Stimulated activated CD8-positive, alpha-beta memory T cell treated with anti-CD3 and anti-CD28 coated beads, Interleukin-4, amount 100 ng/mL, for 4 hours (primary cell): ENCODE results near the gene CANT1.

ENCODE experiments used
- DNase-seq, 2 donors: peaks; one replicate each; pipeline ENCODE4 v3.0.0-alpha.2; 2020; ENCODE audit warnings: low read depth in 2 of 2, low spot score in 1 of 2

CANT1 gene

GRCh38 chr17:79010304-79010646 is 711 bp upstream of the CANT1 start:
- DNase-seq = no peak

DNA sequence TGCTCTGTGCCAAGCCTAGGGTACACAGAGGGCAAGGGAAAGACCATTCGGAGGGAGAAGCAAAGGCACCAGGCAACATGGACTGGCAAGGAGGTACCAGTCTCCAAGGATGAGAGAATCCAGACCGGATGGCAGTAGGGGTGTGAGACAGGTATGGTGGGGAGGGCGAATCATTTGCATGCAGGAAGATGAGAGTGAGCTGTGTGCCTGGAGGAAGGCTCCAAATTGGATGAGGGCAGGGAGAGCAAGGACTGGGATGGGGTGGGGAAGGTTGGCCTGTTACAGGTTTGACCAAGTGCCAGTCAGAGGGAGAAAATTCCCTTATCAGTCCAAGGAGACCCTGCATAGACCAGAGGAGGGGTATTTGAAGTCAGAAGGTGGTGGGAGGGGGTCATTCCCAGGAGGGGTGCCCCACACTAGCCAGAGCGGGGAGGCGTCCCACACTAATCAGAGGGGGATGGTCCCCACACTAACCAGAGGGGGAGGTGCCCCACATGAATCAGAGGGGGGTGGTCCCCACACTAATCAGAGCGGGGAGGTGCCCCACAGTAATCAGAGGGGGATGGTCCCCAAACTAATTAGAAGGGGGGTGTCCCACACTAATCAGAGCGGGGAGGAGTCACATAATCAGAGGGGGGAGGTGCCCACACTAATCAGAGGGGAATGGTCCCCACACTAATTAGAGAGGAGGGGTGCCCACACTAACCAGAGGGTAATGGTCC is 737 bp downstream of the CANT1 start:
- DNase-seq = no peak

DNA sequence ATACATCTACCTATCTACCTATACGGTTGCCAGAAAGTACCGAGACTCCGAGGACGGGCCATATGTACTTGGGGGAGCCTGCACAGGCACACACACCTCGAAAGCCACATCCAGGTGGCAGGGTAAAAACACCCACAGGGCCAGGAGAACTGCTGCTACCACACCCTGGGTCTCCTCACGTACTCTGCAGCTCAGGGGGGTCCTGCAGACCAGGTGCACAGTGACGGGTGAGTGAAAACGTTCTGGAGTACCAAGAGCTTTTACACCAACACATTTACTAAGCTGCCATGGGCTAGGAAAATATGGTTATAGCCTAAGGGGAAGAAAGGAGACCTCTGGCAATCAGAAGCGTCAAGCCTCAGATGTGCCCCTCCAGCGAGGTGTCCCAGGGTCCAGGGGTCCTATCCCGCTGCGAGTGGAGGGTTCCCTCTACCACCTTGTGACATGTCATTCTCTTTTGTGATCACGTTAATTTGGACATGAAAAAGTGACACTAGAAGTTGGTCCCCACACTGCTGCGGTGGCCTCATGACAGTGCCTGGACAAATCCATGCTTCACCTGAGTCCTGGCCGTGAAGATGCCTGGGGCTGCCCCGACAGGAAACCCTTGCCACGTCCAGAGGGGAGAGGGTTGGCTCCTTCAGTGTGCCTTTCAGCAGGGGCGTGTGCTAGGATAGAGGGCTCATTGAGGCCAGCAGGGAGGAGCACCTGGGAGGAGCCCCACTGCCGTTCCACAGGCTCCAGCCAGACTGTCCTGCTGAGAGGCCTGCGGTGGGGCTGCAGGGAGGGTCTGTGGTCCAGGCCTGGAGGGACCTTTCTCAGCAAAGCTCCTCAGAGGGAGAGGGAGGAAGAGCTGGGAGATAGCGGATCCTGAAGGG is 1.8 kb downstream of the CANT1 start:
- DNase-seq = no peak

GRCh38 chr17:79006794-79007503 is 2.6 kb downstream of the CANT1 start:
- DNase-seq = no peak

- no peak for DNase-seq
Observed at GRCh38 chr17:79006046-79006445, 3.5 kb downstream of the CANT1 start.

DNA sequence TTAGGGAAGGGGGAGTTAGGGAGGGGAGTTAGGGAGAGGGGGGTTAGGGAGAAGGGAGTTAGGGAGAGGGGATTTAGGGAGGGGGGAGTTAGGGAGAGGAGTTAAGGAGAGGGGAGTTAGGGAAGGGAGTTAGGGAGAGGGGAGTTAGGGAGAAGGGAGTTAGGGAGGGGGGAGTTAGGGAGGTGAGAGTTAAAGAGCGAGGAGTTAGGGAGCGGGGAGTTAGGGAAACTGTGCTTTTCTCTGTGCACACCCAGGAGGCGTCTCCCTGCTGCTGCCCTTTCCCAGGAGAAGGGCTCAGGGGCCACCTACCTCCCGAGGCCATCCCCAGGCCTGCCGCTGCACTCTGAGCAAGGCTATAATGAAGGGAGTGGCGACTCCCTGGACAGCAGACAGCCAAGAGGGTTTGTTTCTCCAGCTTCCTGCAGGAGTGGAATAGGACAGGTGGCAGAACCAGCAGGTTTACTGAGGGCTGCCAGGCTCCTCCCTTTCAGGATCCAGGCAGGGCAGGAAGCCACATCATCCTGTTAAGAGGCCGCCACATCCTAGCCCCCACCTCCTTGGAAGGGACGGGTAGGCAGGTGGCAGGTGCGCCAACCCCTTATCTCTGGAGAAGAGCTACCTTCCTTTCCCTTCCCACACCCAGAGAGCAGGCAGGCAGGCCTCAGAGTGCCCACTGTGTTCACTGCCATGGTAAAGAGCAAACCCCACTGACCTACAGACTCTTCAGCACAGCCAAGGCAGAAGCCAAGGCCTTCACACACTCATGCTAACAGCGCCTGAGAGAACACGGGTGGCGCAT is 4.3 kb downstream of the CANT1 start:
- no peak for DNase-seq

- DNase-seq = no peak
Observed at GRCh38 chr17:79003661-79004411, 5.7 kb downstream of the CANT1 start.

GRCh38 chr17:79002796-79003593 is 6.6 kb downstream of the CANT1 start:
- DNase-seq = no peak

GRCh38 chr17:79002291-79002690 is 7.3 kb downstream of the CANT1 start:
- no peak for DNase-seq

DNA sequence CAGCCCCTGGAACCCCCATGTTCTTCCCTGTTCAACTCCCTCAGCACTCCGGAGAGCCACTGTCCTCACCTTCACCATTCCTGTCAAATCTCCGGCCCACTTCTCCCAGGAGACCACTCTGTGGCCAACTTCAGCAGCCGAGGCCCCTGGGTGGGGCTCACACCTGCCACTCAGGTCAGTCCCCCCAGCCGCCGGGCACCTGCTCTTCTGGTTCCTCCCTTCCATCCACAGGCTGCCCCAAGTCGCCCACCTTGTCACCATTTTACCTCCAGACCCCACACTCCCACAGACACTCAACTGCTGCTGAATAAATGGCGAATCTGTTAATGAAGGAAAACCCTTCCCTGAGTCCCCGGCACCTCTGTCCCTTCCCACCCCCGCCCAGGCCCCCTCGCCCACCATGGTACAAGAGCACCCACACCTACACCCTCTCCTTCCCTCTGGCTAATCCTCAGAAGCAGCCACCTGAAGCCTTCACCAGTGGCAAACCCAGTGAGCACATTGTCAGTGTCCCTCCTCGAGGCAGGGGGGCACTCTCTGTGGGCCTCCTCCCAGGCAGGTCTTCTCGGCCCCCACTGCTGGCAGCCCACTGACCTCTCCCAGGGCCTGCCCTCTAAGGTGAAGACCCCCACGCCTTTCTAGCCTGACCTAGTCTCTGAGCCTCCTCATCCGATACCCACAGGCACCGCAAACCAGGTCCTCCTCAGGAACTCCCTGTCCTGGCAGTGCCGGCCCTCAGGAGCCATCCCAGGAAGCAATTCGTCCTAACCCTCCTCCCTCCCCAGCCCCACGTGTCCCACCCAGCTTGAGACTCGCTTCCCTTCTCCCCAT is 8.2 kb downstream of the CANT1 start:
- DNase-seq = no peak

GRCh38 chr17:79000396-79001189 is 9.0 kb downstream of the CANT1 start:
- DNase-seq = no peak

DNA sequence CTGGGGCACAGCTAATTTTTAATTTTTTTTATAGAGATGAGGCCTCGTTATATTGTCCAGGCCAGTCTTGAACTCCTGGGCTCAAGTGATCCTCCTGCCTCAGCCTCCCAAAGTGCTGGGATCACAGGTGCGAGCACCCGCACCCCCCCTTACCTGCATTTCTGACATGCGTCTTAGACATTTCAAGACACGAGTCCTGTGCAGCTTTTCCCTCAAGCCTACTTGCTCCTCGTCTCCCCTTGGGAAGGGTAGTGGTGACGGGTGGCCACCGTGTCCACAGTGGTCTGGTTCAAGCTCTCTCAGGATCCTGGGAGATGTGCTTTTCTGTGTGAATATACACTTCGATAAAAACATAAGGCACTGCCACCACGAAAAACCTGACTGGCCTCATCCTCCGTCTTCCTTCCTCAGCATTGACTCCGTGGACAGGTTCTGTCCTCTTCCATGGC is 9.6 kb downstream of the CANT1 start:
- no peak for DNase-seq

- DNase-seq = no peak
Observed at GRCh38 chr17:78999056-78999768, 10.4 kb downstream of the CANT1 start.

DNA sequence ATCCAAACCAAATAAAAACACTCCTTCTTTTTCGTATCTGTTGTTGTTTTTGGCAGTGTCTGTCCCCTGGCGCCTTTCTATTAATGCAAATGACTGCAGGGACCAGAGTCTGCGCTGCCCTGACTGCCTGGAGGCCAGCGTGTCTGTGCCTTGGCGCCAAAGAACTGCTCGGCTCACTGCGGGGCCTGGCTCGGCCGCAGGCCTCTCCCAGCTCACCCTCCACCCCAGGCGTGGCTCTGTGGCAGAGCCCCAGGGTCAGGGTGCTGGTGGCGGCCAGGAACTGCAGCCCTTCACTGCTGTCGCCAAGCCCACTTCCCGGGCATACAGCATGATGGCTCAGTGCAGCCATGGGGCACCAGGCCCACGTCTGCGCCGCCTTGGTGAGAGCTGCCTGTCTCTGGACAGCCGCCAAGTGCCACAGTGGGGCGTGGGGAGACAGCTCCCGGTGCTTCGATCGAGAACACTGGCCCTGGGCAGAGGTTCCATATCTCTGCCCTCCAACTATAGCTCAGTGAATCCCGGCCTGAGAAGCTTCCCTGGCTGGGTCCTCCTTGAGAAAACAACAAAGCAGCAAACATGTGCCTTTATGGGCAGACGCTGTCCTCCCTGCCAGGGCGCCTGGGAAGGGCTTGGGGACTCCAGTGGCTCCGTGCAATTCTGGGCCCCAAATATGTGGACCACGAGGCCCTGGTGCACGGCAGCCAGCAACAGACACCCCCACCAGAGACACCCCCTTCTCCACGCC is 11.1 kb downstream of the CANT1 start:
- no peak for DNase-seq

DNA sequence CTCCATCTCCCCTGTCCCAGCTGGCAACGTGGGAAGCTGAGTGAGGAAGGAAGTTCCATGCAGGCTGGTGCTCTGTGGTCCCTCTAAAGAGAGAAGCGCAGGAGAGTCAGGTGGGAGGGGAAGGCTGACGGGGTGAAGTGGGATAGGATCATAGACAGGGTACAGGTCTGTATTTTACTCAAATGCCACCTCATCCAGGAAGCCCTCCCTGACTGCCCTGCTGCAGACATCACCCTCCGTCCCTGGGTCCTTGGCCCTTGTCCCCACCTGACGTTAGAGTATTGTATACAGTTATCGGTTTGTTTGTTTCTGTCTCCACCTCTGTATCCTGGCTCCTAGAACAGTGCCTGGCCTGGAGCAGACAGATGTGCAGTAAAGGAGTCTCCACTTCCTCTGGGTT is 11.7 kb downstream of the CANT1 start:
- no peak for DNase-seq

DNA sequence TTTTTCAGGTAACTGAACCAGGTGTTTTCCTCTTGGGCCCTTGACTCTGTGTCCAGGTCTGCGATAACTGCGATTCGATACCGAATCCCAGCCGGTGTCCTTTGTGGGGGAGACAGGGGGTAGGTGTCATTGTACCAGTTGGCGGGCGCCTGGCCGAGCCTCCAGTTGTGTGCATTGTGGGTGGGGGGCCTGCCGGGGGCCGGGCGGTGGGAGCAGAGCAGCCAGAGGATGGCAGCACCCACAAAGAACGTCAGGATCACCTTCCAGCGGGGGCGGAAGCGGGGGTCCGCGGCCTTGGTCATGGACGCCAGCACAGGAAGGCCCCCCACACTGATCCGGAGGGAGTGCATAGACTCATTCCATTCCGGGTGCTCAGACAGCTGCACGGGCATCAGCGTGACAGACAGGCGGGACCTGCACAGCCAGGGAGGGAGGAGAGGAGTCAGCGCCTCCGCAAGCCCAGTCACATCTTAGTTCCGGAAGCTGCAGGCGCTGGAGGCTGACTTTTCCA is 12.3 kb downstream of the CANT1 start:
- no peak for DNase-seq
